IMR-90 (cell line): ENCODE measurements around the gene CENPP. TPM values are rescaled to one million over a fixed set of nuclear protein-coding genes. Genes with fewer than 3 reads are reported as not detected.

Experiments used
- ATAC-seq: fragments of 200-7000 bp; cut with Tn5 transposase; 2 replicates; pipeline ENCODE4 v1.9.1; 2020; ENCODE audit warnings: low read depth, mild to moderate bottlenecking, moderate library complexity
- BruUV-seq: library from RNA; stranded (reverse); fragments of 400-500 nt; replicated peaks from 2 replicates; lab custom pipeline; 2021; lab: Mats Ljungman, UMichigan
- CTCF ChIA-PET: fragments of 300-600 bp; formaldehyde crosslinking; extraction: SDS; loops from one replicate; lab custom pipeline; 2021; ENCODE audit warnings: antibody characterized with exemption; lab: Yijun Ruan, JAX
- POLR2A ChIA-PET: fragments of 300-600 bp; sonication (Branson Sonifier 250); formaldehyde crosslinking; loops from one replicate; lab custom pipeline; 2022; ENCODE audit warnings: antibody characterized with exemption; ENCODE audit not compliant: unreplicated experiment; lab: Charles Lee
- DNase-seq: peaks from one replicate; pipeline ENCODE4 v3.0.0; 2013
- H2AFZ ChIP-seq: replicated peaks from 2 replicates; pipeline ENCODE3; 2013; ENCODE audit warnings: low read length, mild to moderate bottlenecking; ENCODE audit not compliant: poor library complexity
- H2AK5ac ChIP-seq: 2 replicates; pipeline ENCODE4 v1.6.1; 2013; ENCODE audit warnings: low read depth, low read length, inconsistent platforms
- H2AK9ac ChIP-seq: replicated peaks from 2 replicates; pipeline ENCODE3; 2013; ENCODE audit warnings: mild to moderate bottlenecking, low read depth, low read length, moderate library complexity; ENCODE audit not compliant: poor library complexity
- H2BK120ac ChIP-seq: 2 replicates; pipeline ENCODE4 v1.6.1; 2013; ENCODE audit warnings: low read depth, low read length, inconsistent platforms
- H2BK15ac ChIP-seq: 3 replicates; pipeline ENCODE4 v1.6.1; 2013; ENCODE audit warnings: low read depth, low read length, inconsistent platforms
- H2BK20ac ChIP-seq: 2 replicates; pipeline ENCODE4 v1.6.1; 2013; ENCODE audit warnings: low read depth, mild to moderate bottlenecking, inconsistent platforms, low read length, moderate library complexity
- H2BK5ac ChIP-seq: 2 replicates; pipeline ENCODE4 v1.6.1; 2013; ENCODE audit warnings: mild to moderate bottlenecking, low read depth, low read length, inconsistent platforms; ENCODE audit not compliant: poor library complexity, severe bottlenecking
- H3K14ac ChIP-seq: replicated peaks from 2 replicates; pipeline ENCODE4 v1.6.1; 2013; ENCODE audit warnings: low read depth, low read length, inconsistent platforms
- H3K18ac ChIP-seq: 2 replicates; pipeline ENCODE4 v1.6.1; 2013; ENCODE audit warnings: low read depth, low read length, control low read depth
- H3K23ac ChIP-seq: 2 replicates; pipeline ENCODE4 v1.6.1; 2013; ENCODE audit warnings: low read depth, low read length, inconsistent platforms
- H3K27ac ChIP-seq: 2 replicates; pipeline ENCODE4 v1.5.1; 2013; ENCODE audit warnings: mild to moderate bottlenecking, control low read depth, low read length; ENCODE audit not compliant: insufficient read depth
- H3K27me3 ChIP-seq: 2 replicates; pipeline ENCODE4 v1.6.1; 2013; ENCODE audit warnings: low read length; ENCODE audit not compliant: control insufficient read depth, insufficient read depth
- H3K36me3 ChIP-seq: 2 replicates; pipeline ENCODE4 v1.6.1; 2013; ENCODE audit warnings: low read length, mixed read lengths; ENCODE audit not compliant: control insufficient read depth, insufficient read depth
- H3K4ac ChIP-seq: 2 replicates; pipeline ENCODE4 v1.6.1; 2013; ENCODE audit warnings: low read depth, low read length, inconsistent platforms
- H3K4me1 ChIP-seq: 2 replicates; pipeline ENCODE4 v1.6.1; 2013; ENCODE audit warnings: low read length, mixed read lengths; ENCODE audit not compliant: control insufficient read depth, insufficient read depth
- H3K4me2 ChIP-seq: 2 replicates; pipeline ENCODE4 v1.6.1; 2013; ENCODE audit warnings: low read depth, mild to moderate bottlenecking, control low read depth, low read length, moderate library complexity
- H3K4me3 ChIP-seq: 2 replicates; pipeline ENCODE4 v1.5.1; 2013; ENCODE audit warnings: low read depth, mild to moderate bottlenecking, control low read depth, low read length, moderate library complexity; ENCODE audit not compliant: insufficient read depth
- H3K56ac ChIP-seq: 2 replicates; pipeline ENCODE4 v1.6.1; 2013; ENCODE audit warnings: low read length, inconsistent platforms; ENCODE audit not compliant: insufficient read depth; ENCODE audit errors: extremely low read depth
- H3K79me1 ChIP-seq, 2 experiments: 2 replicates each; pipeline ENCODE4 v1.6.1; 2013; ENCODE audit warnings: low read length in 2 of 2, inconsistent platforms in 1 of 2, low read depth in 1 of 2
- H3K9ac ChIP-seq: 2 replicates; pipeline ENCODE4 v1.6.1; 2013; ENCODE audit warnings: low read depth, low read length, control low read depth
- H3K9me1 ChIP-seq: 2 replicates; pipeline ENCODE4 v1.6.1; 2013; ENCODE audit warnings: low read length, inconsistent platforms; ENCODE audit not compliant: insufficient read depth
- H3K9me3 ChIP-seq: 2 replicates; pipeline ENCODE4 v1.6.1; 2013; ENCODE audit warnings: low read length; ENCODE audit not compliant: control insufficient read depth, insufficient read depth
- H4K20me1 ChIP-seq: 2 replicates; pipeline ENCODE4 v1.6.1; 2013; ENCODE audit warnings: low read length, inconsistent platforms; ENCODE audit not compliant: insufficient read depth
- H4K5ac ChIP-seq: 2 replicates; pipeline ENCODE4 v1.6.1; 2013; ENCODE audit warnings: mild to moderate bottlenecking, low read depth, low read length, control low read depth
- H4K8ac ChIP-seq, 2 experiments: 2 replicates each; pipeline ENCODE4 v1.6.1; 2013; ENCODE audit warnings: low read depth in 2 of 2, low read length in 2 of 2, control low read depth in 1 of 2, inconsistent platforms in 1 of 2
- H4K91ac ChIP-seq: 2 replicates; pipeline ENCODE4 v1.6.1; 2013; ENCODE audit warnings: low read depth, low read length, inconsistent platforms; ENCODE audit not compliant: insufficient read depth
- CEBPB ChIP-seq: IDR thresholded peaks from 2 replicates; pipeline ENCODE4 v1.6.1; 2012; ENCODE audit warnings: low read depth, low read length, improper control_type of control experiment
- ELK1 ChIP-seq: fragments of 150-350 bp; IDR thresholded peaks from 2 replicates; pipeline ENCODE4 v1.6.1; 2016; ENCODE audit warnings: low read depth, mild to moderate bottlenecking, low read length, moderate library complexity, borderline replicate concordance
- FOS ChIP-seq: fragments of 150-350 bp; IDR thresholded peaks from 2 replicates; pipeline ENCODE4 v1.6.1; 2016; ENCODE audit warnings: low read depth, low read length
- MAFK ChIP-seq: IDR thresholded peaks from 2 replicates; pipeline ENCODE4 v1.6.1; 2012; ENCODE audit warnings: low read depth, low read length, improper control_type of control experiment
- MAZ ChIP-seq: IDR thresholded peaks from 2 replicates; pipeline ENCODE4 v1.6.1; 2012; ENCODE audit warnings: low read depth, mild to moderate bottlenecking, low read length, improper control_type of control experiment, moderate library complexity, borderline replicate concordance
- POLR2A ChIP-seq: IDR thresholded peaks from 2 replicates; pipeline ENCODE4 v1.6.1; 2012; ENCODE audit warnings: mild to moderate bottlenecking, low read depth, low read length
- RFX5 ChIP-seq: IDR thresholded peaks from 2 replicates; pipeline ENCODE4 v1.8.0; 2012; ENCODE audit warnings: low read depth, mild to moderate bottlenecking, low read length, moderate library complexity
- USF2 ChIP-seq: fragments of 150-350 bp; IDR thresholded peaks from 2 replicates; pipeline ENCODE4 v1.6.1; 2017; ENCODE audit warnings: mild to moderate bottlenecking, antibody characterized with exemption, low read length, low read depth
- WGBS, 2 experiments: methylation state at CpG; one replicate each; pipeline versions ENCODE4 v1.1.5 to v1.1.7; 2013; ENCODE audit warnings: missing lambda C conversion rate in 2 of 2; ENCODE audit not compliant: insufficient read length in 1 of 2; ENCODE audit errors: extremely low coverage in 2 of 2; 5-methylcytosine and 5-hydroxymethylcytosine counted together
- dilution Hi-C: fragments of 300-500 bp; cut with HindIII; formaldehyde crosslinking; loops from one replicate; pipeline ENCODE4 v1.14.3; 2018; ENCODE audit warnings: low sequenced_read_pairs; ENCODE audit not compliant: unreplicated experiment
- in situ Hi-C: fragments of 300-500 bp; cut with MboI; formaldehyde crosslinking; loops from 3 replicates; pipeline ENCODE4 v1.14.3; 2019; ENCODE audit warnings: low sequenced_read_pairs, inconsistent platforms, mixed read lengths
- intact Hi-C: fragments of 100-400 bp; cut with micrococcal nuclease; formaldehyde crosslinking; loops from 2 replicates; pipeline ENCODE4 v1.10.0; 2022
- polyA plus RNA-seq, 3 experiments: library from polyadenylated mRNA; depleted of rRNA; stranded (reverse); fragments of >200 nt; gene quantifications; 2 replicates each; pipeline ENCODE4 v1.2.3, GENCODE V29; 2012; ENCODE audit warnings: low replicate concordance in 1 of 3
- total RNA-seq: library from RNA; depleted of rRNA; stranded (reverse); fragments of >200 nt; gene quantifications from 2 replicates; pipeline ENCODE4 v1.2.3, GENCODE V29; 2012

CENPP gene
- total and polyA plus RNA-seq, 2 of the 4 experiments (the other 2 are of a cell fraction) = 1.4 to 2.0 TPM

GRCh38 chr9:92659601-92660000 is 333.8 kb downstream of the CENPP start:
- Histone ChIP-seq H3K4me2 (no peak overlapping the region), H4K91ac (no peak overlapping the region), H3K9ac (no peak overlapping the region), H3K18ac (no peak overlapping the region), H3K9me3 (no peaks in the 10 kb centered on the region), H2AK5ac (no peak overlapping the region), H2BK15ac (no peak overlapping the region), H3K27ac (no peak overlapping the region), H3K79me1 (peaks cover 26 to 84% of the 10 kb centered on the region in 2 experiments), H3K23ac (no peak overlapping the region), H3K56ac (no peak overlapping the region), H2BK120ac (no peak overlapping the region), H4K8ac (no peak overlapping the region), H2BK5ac (no peak overlapping the region), H4K20me1 (peaks cover 65% of the 10 kb centered on the region), H4K5ac (no peak overlapping the region), H3K9me1 (peaks cover 30% of the 10 kb centered on the region), H3K4ac (no peak overlapping the region), H2AK9ac (no peak overlapping the region), H3K36me3 (peaks cover 27% of the 10 kb centered on the region), H2AFZ (no peak overlapping the region), H3K4me1 (peaks cover 4% of the 10 kb centered on the region; the same call in 1 of the 2 replicates), H3K4me3 (no peak overlapping the region), H3K27me3 (no peaks in the 10 kb centered on the region), H3K14ac (no peak overlapping the region), H2BK20ac (no peak overlapping the region)
- TF ChIP-seq USF2 = no peak
- TF ChIP-seq POLR2A = no peak
- no peak for TF ChIP-seq RFX5
- TF ChIP-seq MAFK = no peak
- no peak for TF ChIP-seq MAZ
- no peak for TF ChIP-seq CEBPB
- TF ChIP-seq FOS = no peak
- no peak for TF ChIP-seq ELK1
- intact Hi-C loops = no loop called here
- ChIA-PET POLR2A (no interaction called here), CTCF (no interaction called here)
- dilution Hi-C loops = no loop called here
- in situ Hi-C loops = no loop called here
- no peak for ATAC-seq
- no TSS peak for BruUV-seq
- WGBS, 2 experiments = 71% methylated on average over 5 of the region's 10 CpGs; no CpG with 5 or more reads in 1 of the 2 experiments
- no peak for DNase-seq
